ENCODE results near the gene SERPINE2.

Gene SERPINE2

DNA sequence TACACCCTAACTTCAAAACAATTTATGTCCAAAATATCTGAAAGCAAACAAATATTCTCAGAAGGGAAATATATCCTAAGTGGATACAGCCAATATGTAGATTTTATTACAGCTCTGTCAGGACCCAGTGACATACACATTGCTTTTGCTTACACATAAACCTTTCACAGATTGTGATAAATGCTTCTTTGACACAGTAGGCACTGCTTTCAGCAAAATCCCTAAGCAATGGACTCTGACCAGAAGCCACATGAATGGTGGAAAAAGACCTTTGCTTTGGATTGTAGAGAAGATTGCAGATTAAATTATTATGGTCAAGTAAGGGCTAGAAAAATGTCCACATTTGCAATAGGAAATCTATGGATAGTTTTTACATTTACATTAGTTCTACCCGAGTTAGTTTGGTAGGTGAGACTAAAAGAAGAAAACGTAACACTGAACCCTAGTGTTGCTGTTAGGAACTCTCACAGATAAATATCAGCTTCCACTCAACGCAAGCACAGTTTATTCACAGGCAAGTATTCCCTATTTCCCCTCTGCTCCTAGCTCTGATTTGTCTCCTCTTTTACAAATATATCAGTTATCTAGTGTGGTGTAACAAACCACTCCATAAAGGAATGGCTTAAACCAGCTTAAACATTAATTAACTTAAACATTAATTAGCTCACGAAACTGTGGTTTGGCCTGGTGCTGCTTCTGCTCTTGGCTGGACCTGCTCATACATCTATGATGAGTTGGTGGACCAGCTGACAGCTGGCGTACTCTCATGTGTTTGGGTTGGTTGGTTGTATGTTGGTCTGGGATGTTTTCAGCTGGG, 23.6 kb upstream of the SERPINE2 start:
- Histone ChIP-seq H3K9me3 (ENCODE audit: control insufficient read depth, low read length) (no peaks in the 10 kb centered on the region), H3K27ac (no peak overlapping the region), H3K4me3 (ENCODE audit: low read depth, low read length) (no peak overlapping the region), H2AFZ (no peak overlapping the region), H3K9ac (no peak overlapping the region), H3K36me3 (ENCODE audit: control insufficient read depth, insufficient read depth, low read length) (no peaks in the 10 kb centered on the region), H3K27me3 (ENCODE audit: control insufficient read depth, insufficient read depth, low read length) (no peaks in the 10 kb centered on the region), H3K4me1 (no peaks in the 10 kb centered on the region), H3K79me2 (no peaks in the 10 kb centered on the region), H3K4me2 (ENCODE audit: low read length) (no peak overlapping the region)
- TF ChIP-seq, protein P1, sequence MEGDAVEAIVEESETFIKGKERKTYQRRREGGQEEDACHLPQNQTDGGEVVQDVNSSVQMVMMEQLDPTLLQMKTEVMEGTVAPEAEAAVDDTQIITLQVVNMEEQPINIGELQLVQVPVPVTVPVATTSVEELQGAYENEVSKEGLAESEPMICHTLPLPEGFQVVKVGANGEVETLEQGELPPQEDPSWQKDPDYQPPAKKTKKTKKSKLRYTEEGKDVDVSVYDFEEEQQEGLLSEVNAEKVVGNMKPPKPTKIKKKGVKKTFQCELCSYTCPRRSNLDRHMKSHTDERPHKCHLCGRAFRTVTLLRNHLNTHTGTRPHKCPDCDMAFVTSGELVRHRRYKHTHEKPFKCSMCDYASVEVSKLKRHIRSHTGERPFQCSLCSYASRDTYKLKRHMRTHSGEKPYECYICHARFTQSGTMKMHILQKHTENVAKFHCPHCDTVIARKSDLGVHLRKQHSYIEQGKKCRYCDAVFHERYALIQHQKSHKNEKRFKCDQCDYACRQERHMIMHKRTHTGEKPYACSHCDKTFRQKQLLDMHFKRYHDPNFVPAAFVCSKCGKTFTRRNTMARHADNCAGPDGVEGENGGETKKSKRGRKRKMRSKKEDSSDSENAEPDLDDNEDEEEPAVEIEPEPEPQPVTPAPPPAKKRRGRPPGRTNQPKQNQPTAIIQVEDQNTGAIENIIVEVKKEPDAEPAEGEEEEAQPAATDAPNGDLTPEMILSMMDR (IDR thresholded peaks at IDR 0.05) = no peak

DNA sequence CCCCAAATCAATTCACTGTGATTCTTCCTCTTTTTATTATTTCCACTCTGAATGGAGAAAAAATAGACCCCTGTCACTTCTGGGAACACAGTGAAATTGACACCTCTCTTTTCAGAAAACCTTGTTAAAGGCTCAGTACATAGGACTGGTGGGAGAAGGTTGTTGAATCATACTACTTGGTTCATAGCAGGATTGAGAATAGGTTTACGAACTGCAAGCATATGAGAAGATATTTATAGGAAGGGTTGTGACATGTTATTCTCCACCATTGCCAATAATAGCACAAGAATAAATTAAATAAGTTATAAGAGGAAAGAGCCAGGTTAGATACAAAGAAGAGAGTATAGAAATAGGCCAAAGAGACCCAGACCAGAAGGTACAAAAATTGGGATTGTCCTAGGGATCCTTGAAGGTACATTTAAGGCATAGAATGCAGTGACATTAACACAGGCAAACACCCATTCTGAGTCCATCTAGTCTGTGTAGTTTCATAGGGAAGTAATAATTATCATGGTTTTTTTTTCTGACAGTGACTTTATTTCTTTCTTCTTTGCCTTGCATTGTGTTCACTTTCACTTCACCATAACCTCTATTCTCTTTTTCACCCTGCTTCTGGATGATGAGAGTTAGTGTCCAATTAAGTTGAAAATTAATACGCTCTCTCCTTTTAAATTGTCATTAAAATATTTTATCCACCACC, 21.8 kb upstream of the SERPINE2 start:
- H3K79me2 ChIP-seq = no peaks in the 10 kb centered on the region
- H3K27me3 ChIP-seq (ENCODE audit: control insufficient read depth, insufficient read depth, low read length) = no peaks in the 10 kb centered on the region
- no peak overlapping the region for H3K9ac ChIP-seq
- TF ChIP-seq, protein P1 (IDR thresholded peaks at IDR 0.05) = no peak
- no peak overlapping the region for H3K4me2 ChIP-seq (ENCODE audit: low read length)
- H3K27ac ChIP-seq = no peak overlapping the region
- H3K4me1 ChIP-seq = no peaks in the 10 kb centered on the region
- H2AFZ ChIP-seq = no peak overlapping the region
- no peak overlapping the region for H3K4me3 ChIP-seq (ENCODE audit: low read depth, low read length)
- H3K36me3 ChIP-seq (ENCODE audit: control insufficient read depth, insufficient read depth, low read length) = no peaks in the 10 kb centered on the region
- no peaks in the 10 kb centered on the region for H3K9me3 ChIP-seq (ENCODE audit: control insufficient read depth, low read length)

DNA sequence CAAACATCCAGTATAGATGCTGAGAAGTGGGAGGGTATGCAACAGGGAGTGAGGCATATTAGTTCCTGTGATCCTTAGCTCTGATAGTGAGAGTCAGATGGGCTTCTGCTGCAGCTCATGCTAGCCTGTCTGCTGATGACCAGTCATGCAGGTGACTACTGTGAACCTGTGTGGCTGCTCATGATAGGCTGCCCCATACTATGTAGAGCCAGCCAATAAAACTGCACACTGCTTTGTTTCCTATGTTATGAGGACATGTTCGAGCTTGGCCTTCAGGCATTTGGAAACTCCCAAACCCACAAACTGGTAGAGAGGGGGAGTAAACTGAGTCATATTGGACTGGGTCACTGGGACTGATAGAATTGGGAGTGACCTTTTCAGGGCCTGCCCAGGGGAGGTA, 20.1 kb upstream of the SERPINE2 start:
- Histone ChIP-seq H3K9me3 (ENCODE audit: control insufficient read depth, low read length) (no peaks in the 10 kb centered on the region), H3K9ac (no peak overlapping the region), H3K4me2 (ENCODE audit: low read length) (no peak overlapping the region), H3K27ac (no peak overlapping the region), H2AFZ (no peak overlapping the region), H3K79me2 (no peaks in the 10 kb centered on the region), H3K36me3 (ENCODE audit: control insufficient read depth, insufficient read depth, low read length) (no peaks in the 10 kb centered on the region), H3K27me3 (ENCODE audit: control insufficient read depth, insufficient read depth, low read length) (no peaks in the 10 kb centered on the region), H3K4me1 (no peaks in the 10 kb centered on the region), H3K4me3 (ENCODE audit: low read depth, low read length) (no peak overlapping the region)
- TF ChIP-seq, protein P1 (IDR thresholded peaks at IDR 0.05) = no peak

DNA sequence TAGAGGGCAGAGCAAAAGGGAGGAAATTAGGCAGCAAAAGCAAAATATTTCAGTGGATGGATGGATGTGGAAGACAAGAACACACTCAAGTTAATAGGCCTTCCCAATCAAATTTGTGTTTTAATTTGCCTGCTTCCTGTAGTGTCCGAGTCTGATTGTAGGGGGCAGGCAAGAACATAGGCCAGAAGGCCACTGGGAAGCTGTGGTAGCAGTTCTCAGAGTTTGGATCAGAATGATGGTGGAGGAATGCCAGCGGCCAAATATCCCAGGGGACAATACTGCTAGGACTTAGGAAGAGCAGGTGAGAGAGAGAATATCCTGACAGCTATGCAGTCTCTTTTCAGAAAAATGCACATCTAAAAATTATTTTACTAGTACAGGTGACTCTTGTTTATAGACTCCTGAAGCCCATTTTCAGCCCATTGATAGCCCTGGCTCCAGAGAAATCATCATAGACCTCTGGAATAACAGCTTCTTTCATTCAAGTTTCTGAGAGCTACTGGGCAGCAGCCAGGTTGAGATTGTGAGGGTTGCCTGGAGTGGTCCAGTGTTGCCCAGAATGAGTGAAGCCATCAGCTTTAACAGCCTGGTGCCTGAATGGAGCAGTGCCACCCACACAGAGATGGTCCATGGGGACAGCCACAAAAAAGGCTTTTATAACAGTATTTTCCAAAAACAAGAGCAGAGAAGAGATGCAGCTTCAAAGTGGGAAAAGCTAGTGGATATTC, 19.1 kb upstream of the SERPINE2 start:
- no peaks in the 10 kb centered on the region for H3K36me3 ChIP-seq (ENCODE audit: control insufficient read depth, insufficient read depth, low read length)
- no peaks in the 10 kb centered on the region for H3K79me2 ChIP-seq
- no peak overlapping the region for H3K4me3 ChIP-seq (ENCODE audit: low read depth, low read length)
- no peak overlapping the region for H3K4me2 ChIP-seq (ENCODE audit: low read length)
- H3K9ac ChIP-seq = no peak overlapping the region
- TF ChIP-seq, protein P1 (IDR thresholded peaks at IDR 0.05) = no peak
- no peak overlapping the region for H2AFZ ChIP-seq
- H3K4me1 ChIP-seq = no peaks in the 10 kb centered on the region
- H3K27ac ChIP-seq = no peak overlapping the region
- H3K9me3 ChIP-seq (ENCODE audit: control insufficient read depth, low read length) = no peaks in the 10 kb centered on the region
- no peaks in the 10 kb centered on the region for H3K27me3 ChIP-seq (ENCODE audit: control insufficient read depth, insufficient read depth, low read length)
